IMR-90 (cell line): Measurements from ENCODE around the gene FBXL20. TPM values are rescaled to one million over a fixed set of nuclear protein-coding genes. Genes with fewer than 3 reads are reported as not detected.
A peak's percentile ranks its signal among the peaks of the same experiment; 100 is the strongest.

Experiments used
- ATAC-seq: fragments of 200-7000 bp; cut with Tn5 transposase; 2 replicates; pipeline ENCODE4 v1.9.1; 2020; ENCODE audit warnings: low read depth, mild to moderate bottlenecking, moderate library complexity
- BruUV-seq: library from RNA; stranded (reverse); fragments of 400-500 nt; replicated peaks from 2 replicates; lab custom pipeline; 2021; lab: Mats Ljungman, UMichigan
- CTCF ChIA-PET: fragments of 300-600 bp; formaldehyde crosslinking; extraction: SDS; loops from one replicate; lab custom pipeline; 2021; ENCODE audit warnings: antibody characterized with exemption; lab: Yijun Ruan, JAX
- POLR2A ChIA-PET: fragments of 300-600 bp; sonication (Branson Sonifier 250); formaldehyde crosslinking; loops from one replicate; lab custom pipeline; 2022; ENCODE audit warnings: antibody characterized with exemption; ENCODE audit not compliant: unreplicated experiment; lab: Charles Lee
- DNase-seq: peaks from one replicate; pipeline ENCODE4 v3.0.0; 2013
- H2AFZ ChIP-seq: replicated peaks from 2 replicates; pipeline ENCODE3; 2013; ENCODE audit warnings: low read length, mild to moderate bottlenecking; ENCODE audit not compliant: poor library complexity
- H2AK5ac ChIP-seq: 2 replicates; pipeline ENCODE4 v1.6.1; 2013; ENCODE audit warnings: low read depth, low read length, inconsistent platforms
- H2AK9ac ChIP-seq: replicated peaks from 2 replicates; pipeline ENCODE3; 2013; ENCODE audit warnings: mild to moderate bottlenecking, low read depth, low read length, moderate library complexity; ENCODE audit not compliant: poor library complexity
- H2BK120ac ChIP-seq: 2 replicates; pipeline ENCODE4 v1.6.1; 2013; ENCODE audit warnings: low read depth, low read length, inconsistent platforms
- H2BK15ac ChIP-seq: 3 replicates; pipeline ENCODE4 v1.6.1; 2013; ENCODE audit warnings: low read depth, low read length, inconsistent platforms
- H2BK20ac ChIP-seq: 2 replicates; pipeline ENCODE4 v1.6.1; 2013; ENCODE audit warnings: low read depth, mild to moderate bottlenecking, inconsistent platforms, low read length, moderate library complexity
- H2BK5ac ChIP-seq: 2 replicates; pipeline ENCODE4 v1.6.1; 2013; ENCODE audit warnings: mild to moderate bottlenecking, low read depth, low read length, inconsistent platforms; ENCODE audit not compliant: poor library complexity, severe bottlenecking
- H3K14ac ChIP-seq: replicated peaks from 2 replicates; pipeline ENCODE4 v1.6.1; 2013; ENCODE audit warnings: low read depth, low read length, inconsistent platforms
- H3K18ac ChIP-seq: 2 replicates; pipeline ENCODE4 v1.6.1; 2013; ENCODE audit warnings: low read depth, low read length, control low read depth
- H3K23ac ChIP-seq: 2 replicates; pipeline ENCODE4 v1.6.1; 2013; ENCODE audit warnings: low read depth, low read length, inconsistent platforms
- H3K27ac ChIP-seq: 2 replicates; pipeline ENCODE4 v1.5.1; 2013; ENCODE audit warnings: mild to moderate bottlenecking, control low read depth, low read length; ENCODE audit not compliant: insufficient read depth
- H3K27me3 ChIP-seq: 2 replicates; pipeline ENCODE4 v1.6.1; 2013; ENCODE audit warnings: low read length; ENCODE audit not compliant: control insufficient read depth, insufficient read depth
- H3K36me3 ChIP-seq: 2 replicates; pipeline ENCODE4 v1.6.1; 2013; ENCODE audit warnings: low read length, mixed read lengths; ENCODE audit not compliant: control insufficient read depth, insufficient read depth
- H3K4ac ChIP-seq: 2 replicates; pipeline ENCODE4 v1.6.1; 2013; ENCODE audit warnings: low read depth, low read length, inconsistent platforms
- H3K4me1 ChIP-seq: 2 replicates; pipeline ENCODE4 v1.6.1; 2013; ENCODE audit warnings: low read length, mixed read lengths; ENCODE audit not compliant: control insufficient read depth, insufficient read depth
- H3K4me2 ChIP-seq: 2 replicates; pipeline ENCODE4 v1.6.1; 2013; ENCODE audit warnings: low read depth, mild to moderate bottlenecking, control low read depth, low read length, moderate library complexity
- H3K4me3 ChIP-seq: 2 replicates; pipeline ENCODE4 v1.5.1; 2013; ENCODE audit warnings: low read depth, mild to moderate bottlenecking, control low read depth, low read length, moderate library complexity; ENCODE audit not compliant: insufficient read depth
- H3K56ac ChIP-seq: 2 replicates; pipeline ENCODE4 v1.6.1; 2013; ENCODE audit warnings: low read length, inconsistent platforms; ENCODE audit not compliant: insufficient read depth; ENCODE audit errors: extremely low read depth
- H3K79me1 ChIP-seq, 2 experiments: 2 replicates each; pipeline ENCODE4 v1.6.1; 2013; ENCODE audit warnings: low read length in 2 of 2, inconsistent platforms in 1 of 2, low read depth in 1 of 2
- H3K9ac ChIP-seq: 2 replicates; pipeline ENCODE4 v1.6.1; 2013; ENCODE audit warnings: low read depth, low read length, control low read depth
- H3K9me1 ChIP-seq: 2 replicates; pipeline ENCODE4 v1.6.1; 2013; ENCODE audit warnings: low read length, inconsistent platforms; ENCODE audit not compliant: insufficient read depth
- H3K9me3 ChIP-seq: 2 replicates; pipeline ENCODE4 v1.6.1; 2013; ENCODE audit warnings: low read length; ENCODE audit not compliant: control insufficient read depth, insufficient read depth
- H4K20me1 ChIP-seq: 2 replicates; pipeline ENCODE4 v1.6.1; 2013; ENCODE audit warnings: low read length, inconsistent platforms; ENCODE audit not compliant: insufficient read depth
- H4K5ac ChIP-seq: 2 replicates; pipeline ENCODE4 v1.6.1; 2013; ENCODE audit warnings: mild to moderate bottlenecking, low read depth, low read length, control low read depth
- H4K8ac ChIP-seq, 2 experiments: 2 replicates each; pipeline ENCODE4 v1.6.1; 2013; ENCODE audit warnings: low read depth in 2 of 2, low read length in 2 of 2, control low read depth in 1 of 2, inconsistent platforms in 1 of 2
- H4K91ac ChIP-seq: 2 replicates; pipeline ENCODE4 v1.6.1; 2013; ENCODE audit warnings: low read depth, low read length, inconsistent platforms; ENCODE audit not compliant: insufficient read depth
- CHD1 ChIP-seq: IDR thresholded peaks from 2 replicates; pipeline ENCODE4 v1.6.1; 2012; ENCODE audit warnings: low read depth, low read length, improper control_type of control experiment
- MAZ ChIP-seq: IDR thresholded peaks from 2 replicates; pipeline ENCODE4 v1.6.1; 2012; ENCODE audit warnings: low read depth, mild to moderate bottlenecking, low read length, improper control_type of control experiment, moderate library complexity, borderline replicate concordance
- MXI1 ChIP-seq: IDR thresholded peaks from 2 replicates; pipeline ENCODE4 v1.6.1; 2012; ENCODE audit warnings: low read depth, mild to moderate bottlenecking, low read length, moderate library complexity, borderline replicate concordance
- WGBS, 2 experiments: methylation state at CpG; one replicate each; pipeline versions ENCODE4 v1.1.5 to v1.1.7; 2013; ENCODE audit warnings: missing lambda C conversion rate in 2 of 2; ENCODE audit not compliant: insufficient read length in 1 of 2; ENCODE audit errors: extremely low coverage in 2 of 2; 5-methylcytosine and 5-hydroxymethylcytosine counted together
- dilution Hi-C: fragments of 300-500 bp; cut with HindIII; formaldehyde crosslinking; loops from one replicate; pipeline ENCODE4 v1.14.3; 2018; ENCODE audit warnings: low sequenced_read_pairs; ENCODE audit not compliant: unreplicated experiment
- in situ Hi-C: fragments of 300-500 bp; cut with MboI; formaldehyde crosslinking; loops from 3 replicates; pipeline ENCODE4 v1.14.3; 2019; ENCODE audit warnings: low sequenced_read_pairs, inconsistent platforms, mixed read lengths
- intact Hi-C: fragments of 100-400 bp; cut with micrococcal nuclease; formaldehyde crosslinking; loops from 2 replicates; pipeline ENCODE4 v1.10.0; 2022
- polyA plus RNA-seq, 3 experiments: library from polyadenylated mRNA; depleted of rRNA; stranded (reverse); fragments of >200 nt; gene quantifications; 2 replicates each; pipeline ENCODE4 v1.2.3, GENCODE V29; 2012; ENCODE audit warnings: low replicate concordance in 1 of 3
- total RNA-seq: library from RNA; depleted of rRNA; stranded (reverse); fragments of >200 nt; gene quantifications from 2 replicates; pipeline ENCODE4 v1.2.3, GENCODE V29; 2012

Gene FBXL20
- total and polyA plus RNA-seq, 2 of the 4 experiments (the other 2 are of a cell fraction) = 4.1 to 13.8 TPM

DNA sequence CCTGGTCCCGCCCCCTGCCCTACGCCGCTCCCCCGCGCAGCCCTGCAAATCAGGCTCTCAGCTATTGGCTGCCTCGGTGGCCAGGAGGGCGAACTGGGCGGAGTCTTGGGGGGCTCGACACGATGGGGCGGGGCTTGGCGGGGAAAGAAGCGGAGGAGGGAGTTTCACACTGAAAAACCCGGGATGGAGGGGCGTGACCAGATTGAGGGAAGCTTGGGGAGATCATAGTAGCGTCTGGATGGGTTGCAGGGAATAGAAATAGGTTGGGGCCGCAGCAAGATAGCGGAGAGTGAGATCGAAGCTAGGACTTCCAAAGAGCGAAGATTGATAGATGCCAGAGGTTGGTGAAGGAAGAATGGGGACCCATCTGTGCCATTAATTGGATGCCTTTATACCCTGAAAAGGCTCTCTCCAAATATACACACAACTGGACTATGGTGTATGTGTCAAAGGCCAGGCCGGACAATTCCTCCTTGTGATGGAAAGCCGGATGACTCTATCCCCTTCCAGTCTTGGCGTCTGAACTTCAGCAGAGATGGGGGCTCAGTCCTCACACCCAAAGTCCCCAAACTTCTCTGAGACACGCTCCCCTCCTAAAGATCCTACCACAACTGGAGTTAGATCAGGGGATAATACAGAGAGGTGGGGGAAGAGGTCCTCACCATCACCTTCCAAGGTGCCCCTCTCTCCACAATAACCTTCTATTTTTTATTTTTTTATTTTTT, 175.3 kb downstream of the FBXL20 start:
- CTCF ChIA-PET = interaction anchor here (0.5 kb wide), 1 partner anchor 109 kb away, joined by 3 read pairs; no protein-coding TSS in a partner anchor

More for the DNA sequence above, 175.3 kb downstream of the FBXL20 start:
- no peaks in the 10 kb centered on the region for H3K9me1 ChIP-seq
- H2BK15ac ChIP-seq = no peak overlapping the region
- no peak overlapping the region for H4K8ac ChIP-seq
- peaks cover 5% of the 10 kb centered on the region for H3K4me1 ChIP-seq
- TF ChIP-seq MAZ (peak; percentile 17; the same call in 1 of the 2 replicates), CHD1 (no peak), MXI1 (no peak)
- no peaks in the 10 kb centered on the region for H3K79me1 ChIP-seq
- H2BK5ac ChIP-seq = no peak overlapping the region
- intact Hi-C loops (no loop called here), dilution Hi-C loops (no loop called here), in situ Hi-C loops (no loop called here)
- peak overlapping the region; percentile 56 for H2AFZ ChIP-seq
- no peaks in the 10 kb centered on the region for H3K36me3 ChIP-seq
- no peak overlapping the region for H4K91ac ChIP-seq
- no peak overlapping the region for H3K56ac ChIP-seq
- H3K18ac ChIP-seq = no peak overlapping the region
- H3K9ac ChIP-seq = no peak overlapping the region
- no peaks in the 10 kb centered on the region for H4K20me1 ChIP-seq
- no peak overlapping the region for H3K14ac ChIP-seq
- H2BK20ac ChIP-seq = no peak overlapping the region
- WGBS, 2 experiments = 4% methylated on average over 8 of the region's 24 CpGs; no CpG with 5 or more reads in 1 of the 2 experiments
- POLR2A ChIA-PET = no interaction called here
- H2BK120ac ChIP-seq = no peak overlapping the region
- DNase-seq = peak; percentile 20
- no peak overlapping the region for H2AK5ac ChIP-seq
- H3K4me2 ChIP-seq = peak overlapping the region; percentile 82
- no peak overlapping the region for H2AK9ac ChIP-seq
- H3K4ac ChIP-seq = no peak overlapping the region
- no peak overlapping the region for H4K5ac ChIP-seq
- no peak overlapping the region for H3K27ac ChIP-seq
- H3K23ac ChIP-seq = no peak overlapping the region
- peaks cover 52% of the 10 kb centered on the region for H3K27me3 ChIP-seq
- no peaks in the 10 kb centered on the region for H3K9me3 ChIP-seq
- BruUV-seq = no TSS peak
- peak overlapping the region; percentile 34 for H3K4me3 ChIP-seq
- ATAC-seq = peak; percentile 93
